GM23338 (cell line): ENCODE results near the gene PGS1. TPM values are rescaled to one million over a fixed set of nuclear protein-coding genes. Genes with fewer than 3 reads are reported as not detected.

Experiments
- ATAC-seq: fragments of 200-7000 bp; cut with Tn5 transposase; 3 replicates; pipeline ENCODE4 v1.9.1; 2020
- DNase-seq: peaks from one replicate; pipeline ENCODE4 v3.0.0-alpha.2; 2015; ENCODE audit warnings: low spot score
- H2AFZ ChIP-seq: fragments of 200-600 bp; sonication (generic); 2 replicates; pipeline ENCODE4 v1.8.0; 2016; ENCODE audit warnings: antibody characterized with exemption, mild to moderate bottlenecking, moderate library complexity
- H3F3A ChIP-seq: fragments of 200-600 bp; sonication (generic); replicated peaks from 2 replicates; pipeline ENCODE4 v1.8.0; 2017; ENCODE audit warnings: antibody characterized with exemption, mixed run types, low read depth
- H3K27ac ChIP-seq: fragments of 200-600 bp; sonication (generic); 2 replicates; pipeline ENCODE4 v1.6.1; 2016; ENCODE audit warnings: low read depth
- H3K27me3 ChIP-seq: fragments of 200-600 bp; sonication (generic); 2 replicates; pipeline ENCODE4 v1.8.0; 2016; ENCODE audit warnings: mild to moderate bottlenecking, mixed run types, moderate library complexity; ENCODE audit not compliant: insufficient read depth
- H3K36me3 ChIP-seq: fragments of 200-600 bp; sonication (generic); 2 replicates; pipeline ENCODE4 v1.8.0; 2016; ENCODE audit warnings: mild to moderate bottlenecking; ENCODE audit not compliant: insufficient read depth
- H3K4me1 ChIP-seq: fragments of 200-600 bp; sonication (generic); 2 replicates; pipeline ENCODE4 v1.8.0; 2016; ENCODE audit warnings: mild to moderate bottlenecking, moderate library complexity; ENCODE audit not compliant: insufficient read depth
- H3K4me2 ChIP-seq: fragments of 200-600 bp; sonication (generic); 2 replicates; pipeline ENCODE4 v1.7.1; 2017; ENCODE audit warnings: mixed run types
- H3K4me3 ChIP-seq: fragments of 200-600 bp; sonication (generic); 2 replicates; pipeline ENCODE4 v1.6.1; 2016; ENCODE audit warnings: mixed run types
- H3K79me2 ChIP-seq: fragments of 200-600 bp; sonication (generic); replicated peaks from 2 replicates; pipeline ENCODE4 v1.8.0; 2017; ENCODE audit warnings: mild to moderate bottlenecking; ENCODE audit not compliant: insufficient read depth
- H3K9me2 ChIP-seq: fragments of 200-600 bp; sonication (generic); 2 replicates; pipeline ENCODE4 v1.8.0; 2017; ENCODE audit not compliant: insufficient read depth
- H4K20me1 ChIP-seq: fragments of 200-600 bp; sonication (generic); replicated peaks from 2 replicates; pipeline ENCODE4 v1.8.0; 2017; ENCODE audit warnings: mild to moderate bottlenecking; ENCODE audit not compliant: insufficient read depth
- H3K27ac Mint-ChIP-seq: 2 replicates; pipeline ENCODE4 v1.8.0; 2020; ENCODE audit warnings: inconsistent platforms, mild to moderate bottlenecking, moderate library complexity, mixed read lengths
- H3K27me3 Mint-ChIP-seq: 3 replicates; pipeline ENCODE4 v1.8.0; 2022; ENCODE audit warnings: low read depth, mild to moderate bottlenecking, moderate library complexity, mixed read lengths, inconsistent platforms; ENCODE audit not compliant: insufficient read depth, poor library complexity
- H3K36me3 Mint-ChIP-seq: 3 replicates; pipeline ENCODE4 v1.8.0; 2021; ENCODE audit warnings: low read depth, mild to moderate bottlenecking, inconsistent platforms, moderate library complexity, mixed read lengths
- H3K4me1 Mint-ChIP-seq: 3 replicates; pipeline ENCODE4 v1.8.0; 2020; ENCODE audit warnings: mild to moderate bottlenecking, inconsistent platforms, mixed read lengths
- H3K4me3 Mint-ChIP-seq: 3 replicates; pipeline ENCODE4 v1.8.0; 2021; ENCODE audit warnings: moderate library complexity, mild to moderate bottlenecking, inconsistent platforms, mixed read lengths
- H3K9me3 Mint-ChIP-seq: 3 replicates; pipeline ENCODE4 v1.8.0; 2020; ENCODE audit warnings: moderate library complexity, mild to moderate bottlenecking, inconsistent platforms, mixed read lengths
- CREB1 ChIP-seq: fragments of 250-450 bp; sonication (Bioruptor Pico); IDR thresholded peaks from 2 replicates; pipeline ENCODE4 v1.5.0; 2020; ENCODE audit warnings: low read depth, mild to moderate bottlenecking, moderate library complexity
- EZH2 ChIP-seq: fragments of 200-600 bp; sonication (generic); IDR thresholded peaks from one replicate; pipeline ENCODE4 v1.8.0; 2017; ENCODE audit warnings: antibody characterized with exemption, mild to moderate bottlenecking, low read depth; ENCODE audit not compliant: unreplicated experiment
- EZH2phosphoT487 ChIP-seq: fragments of 200-600 bp; sonication (generic); IDR thresholded peaks from one replicate; pipeline ENCODE4 v1.8.1; 2018; ENCODE audit warnings: antibody characterized with exemption; ENCODE audit not compliant: unreplicated experiment
- JUNB ChIP-seq: IDR thresholded peaks from one replicate; pipeline ENCODE4 v1.6.1; 2016; ENCODE audit warnings: antibody characterized with exemption; ENCODE audit not compliant: unreplicated experiment
- NANOG ChIP-seq: IDR thresholded peaks from 2 replicates; pipeline ENCODE4 v1.6.1; 2016; ENCODE audit warnings: antibody characterized with exemption, borderline replicate concordance
- POLR2AphosphoS5 ChIP-seq: IDR thresholded peaks from 2 replicates; pipeline ENCODE4 v1.6.1; 2016; ENCODE audit warnings: antibody characterized with exemption, low read depth
- STAT1 ChIP-seq: IDR thresholded peaks from one replicate; pipeline ENCODE4 v1.6.1; 2016; ENCODE audit warnings: antibody characterized with exemption; ENCODE audit not compliant: unreplicated experiment
- ZNF114 ChIP-seq: fragments of 250-450 bp; sonication (Bioruptor Pico); IDR thresholded peaks from 2 replicates; pipeline ENCODE4 v1.5.0; 2020; ENCODE audit warnings: mild to moderate bottlenecking, moderate library complexity
- ZNF331 ChIP-seq: fragments of 250-450 bp; sonication (Bioruptor Pico); IDR thresholded peaks from 2 replicates; pipeline ENCODE4 v1.5.0; 2020; ENCODE audit warnings: low read depth, mild to moderate bottlenecking, moderate library complexity
- polyA plus RNA-seq: library from polyadenylated mRNA; unstranded; fragments of >200 nt; fragmentation: Nextera tagmentation; extraction: Ambion mirVana; gene quantifications from 2 replicates; pipeline ENCODE4 v1.2.1, GENCODE V29; 2016
- total RNA-seq: library from RNA; depleted of rRNA; stranded (reverse); fragments of >200 nt; shearing (Covaris generic); gene quantifications from 2 replicates; pipeline ENCODE4 v1.2.3, GENCODE V29; 2014
- TF ChIP-seq, protein P1 (sequence below), 2 experiments: fragments of 200-600 bp in 1 of 2; sonication (generic) in 1 of 2; conservative IDR thresholded peaks; 2 replicates each; pipeline versions ENCODE4 v1.5.1 to v1.6.1; 2016 to 2017; ENCODE audit warnings: antibody characterized with exemption in 2 of 2, low read depth in 2 of 2, mild to moderate bottlenecking in 2 of 2, moderate library complexity in 1 of 2
- TF ChIP-seq, protein P2 (sequence below): fragments of 250-450 bp; sonication (Bioruptor Pico); IDR thresholded peaks from 2 replicates; pipeline ENCODE4 v1.5.0; 2020; ENCODE audit warnings: mild to moderate bottlenecking, moderate library complexity
- TF ChIP-seq, protein P3 (sequence below): IDR thresholded peaks from 2 replicates; pipeline ENCODE4 v1.6.1; 2016; ENCODE audit warnings: antibody characterized with exemption
- TF ChIP-seq, protein P4 (sequence below): IDR thresholded peaks from one replicate; pipeline ENCODE4 v1.6.1; 2018; ENCODE audit warnings: antibody characterized with exemption; ENCODE audit not compliant: unreplicated experiment

The PGS1 gene
- total and polyA plus RNA-seq, 2 experiments from 2014 or later = 43.9 to 67.1 TPM

GRCh38 chr17:78365561-78366108, 12.8 kb upstream of the PGS1 start:
- Mint-ChIP-seq H3K36me3 (no peaks in the 10 kb centered on the region), H3K4me3 (peak overlapping the region; percentile 32), H3K4me1 (peaks cover 78% of the 10 kb centered on the region), H3K27ac (peak overlapping the region; percentile 90), H3K9me3 (no peaks in the 10 kb centered on the region), H3K27me3 (peaks cover 33% of the 10 kb centered on the region)
- no peaks in the 10 kb centered on the region for H3K9me2 ChIP-seq
- peak overlapping the region; percentile 28 for H3K4me3 ChIP-seq
- peak; percentile 98 for DNase-seq
- peaks cover 35% of the 10 kb centered on the region for H3F3A ChIP-seq
- peak overlapping the region; percentile 98 for H3K27ac ChIP-seq
- peak; percentile 60 for ATAC-seq
- H3K27me3 ChIP-seq = no peaks in the 10 kb centered on the region
- H3K36me3 ChIP-seq = no peaks in the 10 kb centered on the region
- peaks cover 69% of the 10 kb centered on the region for H3K4me1 ChIP-seq
- peak overlapping the region; percentile 71 for H3K4me2 ChIP-seq
- no peaks in the 10 kb centered on the region for H4K20me1 ChIP-seq
- TF ChIP-seq, protein P1, sequence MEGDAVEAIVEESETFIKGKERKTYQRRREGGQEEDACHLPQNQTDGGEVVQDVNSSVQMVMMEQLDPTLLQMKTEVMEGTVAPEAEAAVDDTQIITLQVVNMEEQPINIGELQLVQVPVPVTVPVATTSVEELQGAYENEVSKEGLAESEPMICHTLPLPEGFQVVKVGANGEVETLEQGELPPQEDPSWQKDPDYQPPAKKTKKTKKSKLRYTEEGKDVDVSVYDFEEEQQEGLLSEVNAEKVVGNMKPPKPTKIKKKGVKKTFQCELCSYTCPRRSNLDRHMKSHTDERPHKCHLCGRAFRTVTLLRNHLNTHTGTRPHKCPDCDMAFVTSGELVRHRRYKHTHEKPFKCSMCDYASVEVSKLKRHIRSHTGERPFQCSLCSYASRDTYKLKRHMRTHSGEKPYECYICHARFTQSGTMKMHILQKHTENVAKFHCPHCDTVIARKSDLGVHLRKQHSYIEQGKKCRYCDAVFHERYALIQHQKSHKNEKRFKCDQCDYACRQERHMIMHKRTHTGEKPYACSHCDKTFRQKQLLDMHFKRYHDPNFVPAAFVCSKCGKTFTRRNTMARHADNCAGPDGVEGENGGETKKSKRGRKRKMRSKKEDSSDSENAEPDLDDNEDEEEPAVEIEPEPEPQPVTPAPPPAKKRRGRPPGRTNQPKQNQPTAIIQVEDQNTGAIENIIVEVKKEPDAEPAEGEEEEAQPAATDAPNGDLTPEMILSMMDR (conservative IDR thresholded peaks at IDR 0.05; ENCODE audit: low read depth in 2 of 2) = no peak
- TF ChIP-seq ZNF114 (CRISPR knock-in tag) (no peak), STAT1 (no peak), NANOG (no peak), CREB1 (CRISPR knock-in tag) (no peak), POLR2AphosphoS5 (no peak), EZH2 (no peak), ZNF331 (CRISPR knock-in tag) (no peak), JUNB (no peak), EZH2phosphoT487 (no peak)
- TF ChIP-seq, protein P2, sequence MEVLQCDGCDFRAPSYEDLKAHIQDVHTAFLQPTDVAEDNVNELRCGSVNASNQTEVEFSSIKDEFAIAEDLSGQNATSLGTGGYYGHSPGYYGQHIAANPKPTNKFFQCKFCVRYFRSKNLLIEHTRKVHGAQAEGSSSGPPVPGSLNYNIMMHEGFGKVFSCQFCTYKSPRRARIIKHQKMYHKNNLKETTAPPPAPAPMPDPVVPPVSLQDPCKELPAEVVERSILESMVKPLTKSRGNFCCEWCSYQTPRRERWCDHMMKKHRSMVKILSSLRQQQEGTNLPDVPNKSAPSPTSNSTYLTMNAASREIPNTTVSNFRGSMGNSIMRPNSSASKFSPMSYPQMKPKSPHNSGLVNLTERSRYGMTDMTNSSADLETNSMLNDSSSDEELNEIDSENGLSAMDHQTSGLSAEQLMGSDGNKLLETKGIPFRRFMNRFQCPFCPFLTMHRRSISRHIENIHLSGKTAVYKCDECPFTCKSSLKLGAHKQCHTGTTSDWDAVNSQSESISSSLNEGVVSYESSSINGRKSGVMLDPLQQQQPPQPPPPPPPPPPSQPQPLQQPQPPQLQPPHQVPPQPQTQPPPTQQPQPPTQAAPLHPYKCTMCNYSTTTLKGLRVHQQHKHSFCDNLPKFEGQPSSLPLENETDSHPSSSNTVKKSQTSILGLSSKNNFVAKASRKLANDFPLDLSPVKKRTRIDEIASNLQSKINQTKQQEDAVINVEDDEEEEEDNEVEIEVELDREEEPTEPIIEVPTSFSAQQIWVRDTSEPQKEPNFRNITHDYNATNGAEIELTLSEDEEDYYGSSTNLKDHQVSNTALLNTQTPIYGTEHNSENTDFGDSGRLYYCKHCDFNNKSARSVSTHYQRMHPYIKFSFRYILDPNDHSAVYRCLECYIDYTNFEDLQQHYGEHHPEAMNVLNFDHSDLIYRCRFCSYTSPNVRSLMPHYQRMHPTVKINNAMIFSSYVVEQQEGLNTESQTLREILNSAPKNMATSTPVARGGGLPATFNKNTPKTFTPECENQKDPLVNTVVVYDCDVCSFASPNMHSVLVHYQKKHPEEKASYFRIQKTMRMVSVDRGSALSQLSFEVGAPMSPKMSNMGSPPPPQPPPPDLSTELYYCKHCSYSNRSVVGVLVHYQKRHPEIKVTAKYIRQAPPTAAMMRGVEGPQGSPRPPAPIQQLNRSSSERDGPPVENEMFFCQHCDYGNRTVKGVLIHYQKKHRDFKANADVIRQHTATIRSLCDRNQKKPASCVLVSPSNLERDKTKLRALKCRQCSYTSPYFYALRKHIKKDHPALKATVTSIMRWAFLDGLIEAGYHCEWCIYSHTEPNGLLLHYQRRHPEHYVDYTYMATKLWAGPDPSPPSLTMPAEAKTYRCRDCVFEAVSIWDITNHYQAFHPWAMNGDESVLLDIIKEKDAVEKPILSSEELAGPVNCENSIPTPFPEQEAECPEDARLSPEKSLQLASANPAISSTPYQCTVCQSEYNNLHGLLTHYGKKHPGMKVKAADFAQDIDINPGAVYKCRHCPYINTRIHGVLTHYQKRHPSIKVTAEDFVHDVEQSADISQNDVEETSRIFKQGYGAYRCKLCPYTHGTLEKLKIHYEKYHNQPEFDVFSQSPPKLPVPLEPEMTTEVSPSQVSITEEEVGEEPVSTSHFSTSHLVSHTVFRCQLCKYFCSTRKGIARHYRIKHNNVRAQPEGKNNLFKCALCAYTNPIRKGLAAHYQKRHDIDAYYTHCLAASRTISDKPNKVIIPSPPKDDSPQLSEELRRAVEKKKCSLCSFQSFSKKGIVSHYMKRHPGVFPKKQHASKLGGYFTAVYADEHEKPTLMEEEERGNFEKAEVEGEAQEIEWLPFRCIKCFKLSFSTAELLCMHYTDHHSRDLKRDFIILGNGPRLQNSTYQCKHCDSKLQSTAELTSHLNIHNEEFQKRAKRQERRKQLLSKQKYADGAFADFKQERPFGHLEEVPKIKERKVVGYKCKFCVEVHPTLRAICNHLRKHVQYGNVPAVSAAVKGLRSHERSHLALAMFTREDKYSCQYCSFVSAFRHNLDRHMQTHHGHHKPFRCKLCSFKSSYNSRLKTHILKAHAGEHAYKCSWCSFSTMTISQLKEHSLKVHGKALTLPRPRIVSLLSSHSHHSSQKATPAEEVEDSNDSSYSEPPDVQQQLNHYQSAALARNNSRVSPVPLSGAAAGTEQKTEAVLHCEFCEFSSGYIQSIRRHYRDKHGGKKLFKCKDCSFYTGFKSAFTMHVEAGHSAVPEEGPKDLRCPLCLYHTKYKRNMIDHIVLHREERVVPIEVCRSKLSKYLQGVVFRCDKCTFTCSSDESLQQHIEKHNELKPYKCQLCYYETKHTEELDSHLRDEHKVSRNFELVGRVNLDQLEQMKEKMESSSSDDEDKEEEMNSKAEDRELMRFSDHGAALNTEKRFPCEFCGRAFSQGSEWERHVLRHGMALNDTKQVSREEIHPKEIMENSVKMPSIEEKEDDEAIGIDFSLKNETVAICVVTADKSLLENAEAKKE = no peak
- TF ChIP-seq, protein P3, sequence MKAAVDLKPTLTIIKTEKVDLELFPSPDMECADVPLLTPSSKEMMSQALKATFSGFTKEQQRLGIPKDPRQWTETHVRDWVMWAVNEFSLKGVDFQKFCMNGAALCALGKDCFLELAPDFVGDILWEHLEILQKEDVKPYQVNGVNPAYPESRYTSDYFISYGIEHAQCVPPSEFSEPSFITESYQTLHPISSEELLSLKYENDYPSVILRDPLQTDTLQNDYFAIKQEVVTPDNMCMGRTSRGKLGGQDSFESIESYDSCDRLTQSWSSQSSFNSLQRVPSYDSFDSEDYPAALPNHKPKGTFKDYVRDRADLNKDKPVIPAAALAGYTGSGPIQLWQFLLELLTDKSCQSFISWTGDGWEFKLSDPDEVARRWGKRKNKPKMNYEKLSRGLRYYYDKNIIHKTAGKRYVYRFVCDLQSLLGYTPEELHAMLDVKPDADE = no peak
- TF ChIP-seq, protein P4, sequence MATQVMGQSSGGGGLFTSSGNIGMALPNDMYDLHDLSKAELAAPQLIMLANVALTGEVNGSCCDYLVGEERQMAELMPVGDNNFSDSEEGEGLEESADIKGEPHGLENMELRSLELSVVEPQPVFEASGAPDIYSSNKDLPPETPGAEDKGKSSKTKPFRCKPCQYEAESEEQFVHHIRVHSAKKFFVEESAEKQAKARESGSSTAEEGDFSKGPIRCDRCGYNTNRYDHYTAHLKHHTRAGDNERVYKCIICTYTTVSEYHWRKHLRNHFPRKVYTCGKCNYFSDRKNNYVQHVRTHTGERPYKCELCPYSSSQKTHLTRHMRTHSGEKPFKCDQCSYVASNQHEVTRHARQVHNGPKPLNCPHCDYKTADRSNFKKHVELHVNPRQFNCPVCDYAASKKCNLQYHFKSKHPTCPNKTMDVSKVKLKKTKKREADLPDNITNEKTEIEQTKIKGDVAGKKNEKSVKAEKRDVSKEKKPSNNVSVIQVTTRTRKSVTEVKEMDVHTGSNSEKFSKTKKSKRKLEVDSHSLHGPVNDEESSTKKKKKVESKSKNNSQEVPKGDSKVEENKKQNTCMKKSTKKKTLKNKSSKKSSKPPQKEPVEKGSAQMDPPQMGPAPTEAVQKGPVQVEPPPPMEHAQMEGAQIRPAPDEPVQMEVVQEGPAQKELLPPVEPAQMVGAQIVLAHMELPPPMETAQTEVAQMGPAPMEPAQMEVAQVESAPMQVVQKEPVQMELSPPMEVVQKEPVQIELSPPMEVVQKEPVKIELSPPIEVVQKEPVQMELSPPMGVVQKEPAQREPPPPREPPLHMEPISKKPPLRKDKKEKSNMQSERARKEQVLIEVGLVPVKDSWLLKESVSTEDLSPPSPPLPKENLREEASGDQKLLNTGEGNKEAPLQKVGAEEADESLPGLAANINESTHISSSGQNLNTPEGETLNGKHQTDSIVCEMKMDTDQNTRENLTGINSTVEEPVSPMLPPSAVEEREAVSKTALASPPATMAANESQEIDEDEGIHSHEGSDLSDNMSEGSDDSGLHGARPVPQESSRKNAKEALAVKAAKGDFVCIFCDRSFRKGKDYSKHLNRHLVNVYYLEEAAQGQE = no peak
- H3K79me2 ChIP-seq = no peaks in the 10 kb centered on the region
- H2AFZ ChIP-seq = no peak overlapping the region
